ENCODE results near the gene HIPK2.
"Not testable (repeated sequence)": the region's sequence is repeated elsewhere in the genome, so short reads cannot be mapped to it uniquely, and the experiment has no call there.

The HIPK2 gene

DNA sequence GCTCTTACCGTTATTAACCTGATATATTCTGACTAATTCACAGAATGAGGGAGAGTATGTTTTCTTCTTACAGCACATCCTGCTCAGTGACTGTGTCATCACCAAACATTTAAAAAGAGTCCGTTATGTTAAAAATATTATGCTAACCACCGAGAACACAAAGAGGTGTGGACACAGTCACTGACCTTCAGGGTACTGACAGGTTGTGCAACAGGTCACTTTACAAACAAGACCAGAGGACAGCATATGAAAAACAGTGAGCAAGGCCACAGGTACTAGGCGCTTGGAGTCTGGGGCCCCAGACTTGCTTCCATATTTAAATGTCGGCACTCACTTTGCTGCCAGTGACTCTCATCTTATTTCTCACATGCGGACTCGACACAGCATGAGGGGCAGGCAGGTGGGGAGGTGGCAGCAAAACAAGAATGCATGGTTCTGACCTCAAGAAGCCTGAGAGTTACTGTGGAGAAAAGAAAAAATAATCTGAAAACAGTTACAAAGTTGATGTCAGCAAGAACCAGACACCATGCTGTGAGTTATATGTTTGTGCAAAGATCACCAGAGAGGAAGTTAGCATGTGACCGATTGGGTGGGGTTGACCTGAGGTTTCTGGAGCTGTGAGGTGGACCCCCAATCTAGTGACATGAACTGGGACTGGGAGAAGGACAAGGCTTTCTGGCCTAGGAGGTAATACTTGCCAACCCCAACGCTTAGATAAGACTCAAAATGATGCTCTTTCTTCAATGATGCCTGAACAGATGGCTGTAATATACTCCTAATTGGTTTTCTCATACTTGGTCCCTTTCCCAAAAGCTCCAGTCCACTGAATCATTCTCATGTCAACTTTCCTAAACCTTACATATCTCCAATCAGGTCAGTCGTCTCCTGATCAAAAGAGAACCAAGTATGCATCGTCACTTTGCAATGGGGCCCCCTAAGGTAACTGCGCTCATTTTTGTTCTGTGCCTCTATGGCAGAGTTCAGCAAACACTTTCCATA lies 102.4 kb downstream of the HIPK2 start:
- no peak for DNase-seq

DNA sequence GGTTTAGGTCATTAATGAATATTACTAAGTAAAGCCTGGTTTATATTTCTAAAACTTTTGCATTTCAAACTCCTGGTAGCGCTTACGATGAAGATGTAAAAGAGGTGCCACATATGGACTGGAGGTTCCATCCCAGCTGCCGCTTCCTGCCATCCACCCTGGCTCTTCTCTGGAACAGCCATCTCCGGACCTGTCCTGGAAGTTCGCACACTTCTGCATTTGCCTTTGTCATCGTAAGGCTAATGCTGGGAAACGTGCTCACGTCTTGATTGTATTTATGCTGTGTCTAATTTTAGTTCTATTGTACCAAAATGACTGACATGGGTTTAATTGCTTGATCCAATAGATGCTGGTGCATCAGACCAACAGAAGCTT lies 103.1 kb downstream of the HIPK2 start:
- DNase-seq: no peak

DNA sequence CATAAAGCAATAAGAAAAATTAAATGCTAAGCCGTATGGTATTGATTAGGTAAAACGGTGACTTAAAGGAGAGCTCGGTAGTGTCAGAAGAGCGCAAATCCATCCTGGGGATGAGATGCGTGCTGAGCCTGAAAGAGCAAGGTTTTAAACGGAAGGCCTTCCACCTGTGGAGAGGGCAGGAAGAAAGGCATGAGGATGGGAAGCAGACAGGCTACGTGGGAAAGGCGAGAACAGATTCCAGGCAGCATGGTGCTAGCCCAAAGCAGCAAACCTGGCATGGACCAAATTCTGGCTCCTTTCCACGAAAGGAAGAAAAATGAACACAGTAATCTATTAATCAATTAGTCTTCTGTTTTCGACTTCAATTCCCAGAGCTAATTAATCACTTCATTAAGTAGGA lies 103.5 kb downstream of the HIPK2 start:
- DNase-seq: no peak

DNA sequence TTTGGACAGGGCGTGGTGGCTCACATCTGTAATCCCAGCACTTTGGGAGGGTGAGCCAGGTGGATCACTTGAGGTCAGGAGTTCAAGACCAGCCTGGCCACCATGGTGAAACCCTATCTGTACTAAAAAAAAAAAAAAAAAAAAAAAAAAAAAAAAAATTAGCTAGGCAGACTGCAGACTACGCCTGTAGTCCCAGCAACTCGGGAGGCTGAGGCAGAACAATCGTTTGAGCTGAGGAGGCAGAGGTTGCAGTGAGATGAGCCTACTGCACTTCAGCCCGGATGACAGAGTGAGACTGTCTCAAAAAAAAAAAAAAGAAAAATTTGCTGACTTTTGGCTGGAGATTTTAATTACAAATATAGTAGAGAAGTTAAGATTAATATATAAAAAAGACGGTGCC lies 104.0 kb downstream of the HIPK2 start:
- no peak for DNase-seq

DNA sequence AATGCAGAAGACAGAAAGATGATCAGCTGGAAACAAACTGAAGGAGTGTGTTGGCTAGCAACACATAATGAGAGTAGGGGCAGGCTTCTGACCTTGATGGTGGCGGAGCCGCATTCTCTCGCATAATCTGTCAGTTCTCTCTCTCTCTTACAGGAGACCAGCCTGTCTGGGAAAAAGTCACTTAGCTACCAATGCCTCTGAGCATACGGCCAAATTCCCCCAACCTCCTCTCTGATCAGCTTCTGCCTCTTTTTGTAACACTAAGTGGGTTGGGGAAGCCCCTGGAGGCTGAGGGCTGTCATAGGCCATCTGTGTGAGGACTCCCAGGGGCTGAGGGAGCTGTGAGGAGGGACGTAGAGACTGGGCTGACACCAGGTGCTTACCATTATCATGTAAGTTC lies 104.6 kb downstream of the HIPK2 start:
- no peak for DNase-seq

DNA sequence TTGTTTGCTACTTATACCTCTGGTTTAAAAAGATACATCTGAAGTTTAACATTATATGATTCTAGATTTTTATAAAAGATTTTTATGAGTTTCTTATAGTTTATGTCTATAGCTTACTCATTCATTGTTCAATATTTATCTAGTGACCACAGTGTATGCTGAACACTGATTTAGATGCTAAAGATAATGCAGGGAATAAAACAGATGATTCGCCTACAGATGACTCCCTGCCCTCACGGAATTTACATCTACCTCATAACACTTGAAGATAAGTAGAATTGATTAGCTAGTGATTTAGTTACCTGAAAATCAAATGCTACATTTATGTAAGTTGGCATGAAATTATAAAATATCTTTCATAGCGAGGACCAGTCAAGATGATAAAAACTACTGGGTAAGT lies 105.8 kb downstream of the HIPK2 start:
- DNase-seq: no peak

DNA sequence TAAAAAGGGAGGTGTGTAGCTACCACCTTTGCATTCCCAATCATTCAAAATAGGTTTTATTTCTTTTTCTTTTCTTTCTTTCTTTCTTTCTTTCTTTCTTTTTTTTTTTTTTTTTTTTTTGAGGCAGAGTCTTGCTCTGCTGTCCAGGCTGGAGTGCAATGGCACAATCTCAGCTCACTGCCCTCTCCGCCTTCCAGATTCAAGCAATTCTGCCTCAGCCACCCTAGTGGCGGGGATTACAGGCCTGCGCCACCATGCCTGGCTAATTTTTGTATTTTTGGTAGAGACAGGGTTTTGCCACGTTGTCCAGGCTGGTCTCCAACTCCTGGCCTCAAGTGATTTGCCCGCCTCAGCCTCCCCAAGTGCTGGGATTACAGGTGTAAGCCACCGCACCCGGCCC lies 107.1 kb downstream of the HIPK2 start:
- DNase-seq: not testable (repeated sequence)

DNA sequence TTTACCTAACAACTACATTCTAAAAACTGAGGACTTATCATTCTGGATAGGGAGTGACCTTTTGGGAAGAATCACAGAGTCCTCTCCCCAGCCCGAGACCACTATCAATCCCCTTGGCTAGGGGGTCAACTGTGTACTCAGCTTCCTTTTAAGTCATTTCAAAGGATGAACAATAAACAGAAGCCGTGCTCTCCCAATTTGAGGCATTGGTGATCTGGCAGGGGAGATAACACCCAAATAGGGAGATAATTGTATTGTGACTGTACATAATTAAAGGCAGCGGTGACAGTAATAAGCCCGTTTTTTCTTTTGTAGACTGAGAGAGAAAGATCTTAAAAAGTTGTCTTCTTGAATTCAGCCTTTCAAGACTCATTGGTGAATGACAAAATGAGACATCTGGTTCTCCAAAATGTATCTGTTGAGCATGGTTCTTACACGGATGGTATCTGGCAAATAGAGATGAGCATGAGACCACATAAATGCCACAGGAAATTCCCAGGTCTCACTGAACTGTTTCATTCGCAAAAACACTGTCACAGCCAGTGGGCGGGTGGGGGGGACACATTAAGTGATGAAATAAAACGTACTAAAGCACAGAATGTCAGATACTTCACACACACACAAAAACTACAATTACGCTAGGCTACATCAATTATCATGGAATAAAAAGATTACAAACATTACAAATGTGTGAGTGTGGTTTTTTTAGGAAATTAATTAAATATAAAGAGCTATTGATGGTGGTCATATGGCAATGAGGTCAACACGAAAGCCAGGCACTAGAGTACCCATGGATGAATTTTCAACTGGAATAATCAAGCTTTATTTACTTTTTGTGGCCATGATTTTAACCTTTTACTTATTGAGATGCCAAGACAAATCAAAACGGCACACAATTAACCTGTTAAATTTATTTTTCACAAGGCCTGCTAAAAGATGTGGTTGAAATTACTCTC lies 108.4 kb downstream of the HIPK2 start:
- DNase-seq: peak in 1 of 51 donors; percentile 77

DNA sequence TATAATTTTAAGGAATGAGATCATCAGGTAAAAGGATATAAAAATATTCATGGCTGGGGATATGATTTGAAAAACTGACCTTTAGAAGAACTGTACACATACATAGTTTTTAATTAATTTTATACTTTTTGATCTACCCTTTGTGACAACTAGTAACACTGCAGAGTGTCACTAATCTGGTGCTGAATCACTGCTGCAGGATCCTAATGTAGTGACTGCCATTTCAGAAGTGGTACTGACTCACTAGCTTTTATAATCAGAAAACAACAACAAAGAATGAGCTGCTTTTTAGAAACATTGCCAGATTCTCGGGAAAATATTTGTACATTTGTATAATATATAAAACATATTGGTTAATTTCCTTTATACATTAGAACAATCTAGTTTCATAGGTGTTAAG lies 110.4 kb downstream of the HIPK2 start:
- DNase-seq: no peak

DNA sequence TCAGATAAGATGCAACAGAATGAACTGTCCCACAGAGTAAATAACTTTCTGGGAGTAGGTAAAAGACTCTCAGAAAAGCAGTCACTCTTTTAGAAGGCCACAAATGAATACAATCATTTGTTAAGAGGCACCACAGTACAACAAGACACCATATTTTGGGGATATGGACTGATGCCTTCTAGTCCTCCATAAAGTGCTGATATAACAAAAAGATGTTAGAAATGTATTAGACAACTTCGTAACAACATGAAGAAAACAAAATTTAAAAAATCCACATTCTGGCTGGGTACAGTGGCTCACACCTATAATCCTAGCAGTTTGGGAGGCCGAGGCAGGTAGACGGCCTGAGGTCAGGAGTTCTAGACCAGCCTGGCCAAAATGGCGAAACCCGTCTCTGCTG lies 111.3 kb downstream of the HIPK2 start:
- DNase-seq: no peak

DNA sequence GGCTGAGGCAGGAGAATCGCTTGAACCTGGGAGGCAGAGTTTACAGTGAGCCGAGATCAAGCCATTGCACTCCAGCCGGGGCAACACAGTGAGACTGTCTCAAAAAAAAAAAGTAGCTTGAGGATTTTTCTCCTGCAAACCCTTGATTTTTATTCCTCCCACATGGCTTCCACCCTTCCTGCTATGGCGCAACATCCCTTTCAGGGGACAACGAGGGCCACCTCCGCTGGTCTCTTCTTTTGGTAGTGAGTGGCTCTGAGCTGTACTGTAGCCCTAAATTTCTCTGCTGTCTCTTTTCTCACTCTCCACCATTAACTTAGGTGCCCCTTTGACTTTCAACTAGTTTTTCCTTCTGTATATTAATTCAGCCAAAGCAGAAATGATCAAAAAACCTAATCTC lies 113.4 kb downstream of the HIPK2 start:
- DNase-seq: no peak

DNA sequence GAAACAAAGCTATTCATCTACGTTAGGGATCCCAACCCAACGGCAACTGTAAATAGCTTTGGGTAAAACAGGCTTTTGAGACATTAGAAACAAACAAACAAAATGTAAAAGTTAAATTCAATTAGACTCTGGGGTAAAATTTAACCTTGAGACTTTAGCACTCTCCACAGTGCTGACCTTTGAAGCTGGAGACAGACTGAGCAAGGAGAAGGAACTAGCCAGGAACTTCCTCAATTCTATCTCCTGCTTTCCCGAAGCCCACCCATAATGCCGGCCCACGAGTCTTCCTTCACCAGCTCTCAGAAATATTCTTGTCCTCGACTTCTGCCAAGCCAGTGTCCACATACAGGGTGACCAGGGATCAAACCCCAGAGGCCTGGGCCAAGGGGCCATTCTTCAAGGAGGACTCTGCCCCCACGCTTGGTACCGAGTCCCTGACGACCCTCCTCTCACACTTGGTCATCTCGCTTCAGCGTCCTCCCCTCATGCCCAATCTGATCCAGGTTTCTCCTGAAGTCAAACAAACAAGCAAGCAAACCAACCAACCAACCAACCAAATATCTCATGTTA lies 114.1 kb downstream of the HIPK2 start:
- no peak for DNase-seq

DNA sequence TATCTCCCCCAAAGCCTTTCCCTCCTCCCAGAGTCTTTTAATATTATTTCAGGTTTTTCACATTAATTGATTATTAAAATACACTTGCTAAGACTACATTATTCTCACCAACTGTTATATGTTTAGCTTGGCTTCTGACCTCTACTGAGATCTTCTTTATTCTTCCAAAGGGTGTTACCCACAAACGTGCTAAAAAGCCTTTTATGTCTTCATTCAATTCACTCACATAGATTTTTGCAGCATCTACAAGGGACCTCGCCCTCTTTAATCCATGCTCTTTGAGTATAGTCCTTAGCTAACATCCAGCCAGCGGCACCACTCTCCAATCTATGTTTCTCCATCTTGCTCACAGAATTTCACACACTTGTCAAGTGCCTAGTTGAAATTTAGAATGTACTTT lies 115.9 kb downstream of the HIPK2 start:
- DNase-seq: no peak

DNA sequence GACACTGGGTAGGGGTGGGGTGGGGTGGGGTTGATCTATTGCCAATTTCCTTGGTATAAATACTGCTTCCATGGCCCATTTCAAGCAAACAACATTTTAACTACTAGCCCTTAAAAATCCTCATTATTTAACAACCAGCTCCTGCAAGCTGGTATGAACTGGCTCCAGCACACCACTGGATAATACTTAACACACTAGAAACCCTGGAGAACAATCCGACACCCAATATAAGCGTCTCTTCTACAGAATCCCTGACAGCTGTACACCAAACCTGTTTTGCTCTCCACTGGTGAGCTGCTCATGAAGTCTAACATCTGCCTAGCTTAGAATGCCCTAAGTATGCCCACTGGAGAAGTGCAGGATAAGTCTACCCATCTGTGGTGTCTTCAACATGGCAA lies 116.8 kb downstream of the HIPK2 start:
- no peak for DNase-seq

DNA sequence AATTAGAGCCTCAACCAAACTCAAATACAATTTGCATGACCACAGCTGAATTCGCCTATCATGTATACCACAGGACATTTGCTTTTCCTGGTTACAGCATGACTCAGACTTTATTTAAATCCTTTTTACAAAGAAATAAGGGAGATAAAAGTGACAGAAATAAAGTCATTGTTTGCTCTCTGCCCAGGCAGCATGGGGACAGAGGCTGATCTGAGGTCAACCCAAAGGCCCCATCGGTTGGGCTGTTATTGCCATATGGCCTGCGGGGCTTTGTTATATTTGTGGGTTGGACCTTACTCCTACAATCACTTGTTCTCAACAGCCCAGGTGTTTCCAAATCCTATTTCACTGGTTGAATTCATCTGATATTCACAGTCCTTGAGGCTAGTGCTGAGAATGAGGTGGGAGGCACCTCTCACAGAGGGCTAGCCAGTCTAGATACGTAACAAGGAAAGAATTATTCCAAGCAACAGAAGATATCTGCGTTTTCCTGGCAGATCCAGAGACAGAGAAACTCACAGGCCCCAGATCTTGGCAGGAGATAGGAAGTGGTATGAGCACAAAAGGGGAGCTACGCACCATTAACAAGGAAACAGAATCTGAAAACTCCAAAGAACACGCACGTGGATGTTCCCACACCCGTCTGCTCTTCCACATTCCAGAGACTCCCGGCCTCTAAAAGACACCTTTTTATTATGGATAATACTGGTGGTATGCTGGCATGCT lies 117.3 kb downstream of the HIPK2 start:
- no peak for DNase-seq

DNA sequence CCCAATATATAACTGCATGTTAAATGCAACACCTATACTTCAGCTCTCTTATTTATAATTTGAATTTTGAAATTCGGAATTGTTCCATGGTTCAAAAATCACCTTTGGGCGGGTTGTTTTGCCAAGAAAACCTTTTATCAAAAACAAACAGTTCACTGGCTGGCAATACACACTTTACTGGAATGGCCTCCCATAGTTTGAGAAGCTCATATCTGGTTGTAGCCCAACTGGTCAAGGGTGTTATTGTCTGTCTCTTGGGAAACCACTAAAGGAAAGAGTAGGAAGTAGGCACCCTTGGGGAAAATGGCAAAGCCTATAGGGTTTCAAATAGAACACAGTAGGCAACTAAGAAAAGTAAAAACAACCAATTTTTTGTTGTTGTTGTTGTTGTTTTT lies 117.9 kb downstream of the HIPK2 start:
- no peak for DNase-seq

DNA sequence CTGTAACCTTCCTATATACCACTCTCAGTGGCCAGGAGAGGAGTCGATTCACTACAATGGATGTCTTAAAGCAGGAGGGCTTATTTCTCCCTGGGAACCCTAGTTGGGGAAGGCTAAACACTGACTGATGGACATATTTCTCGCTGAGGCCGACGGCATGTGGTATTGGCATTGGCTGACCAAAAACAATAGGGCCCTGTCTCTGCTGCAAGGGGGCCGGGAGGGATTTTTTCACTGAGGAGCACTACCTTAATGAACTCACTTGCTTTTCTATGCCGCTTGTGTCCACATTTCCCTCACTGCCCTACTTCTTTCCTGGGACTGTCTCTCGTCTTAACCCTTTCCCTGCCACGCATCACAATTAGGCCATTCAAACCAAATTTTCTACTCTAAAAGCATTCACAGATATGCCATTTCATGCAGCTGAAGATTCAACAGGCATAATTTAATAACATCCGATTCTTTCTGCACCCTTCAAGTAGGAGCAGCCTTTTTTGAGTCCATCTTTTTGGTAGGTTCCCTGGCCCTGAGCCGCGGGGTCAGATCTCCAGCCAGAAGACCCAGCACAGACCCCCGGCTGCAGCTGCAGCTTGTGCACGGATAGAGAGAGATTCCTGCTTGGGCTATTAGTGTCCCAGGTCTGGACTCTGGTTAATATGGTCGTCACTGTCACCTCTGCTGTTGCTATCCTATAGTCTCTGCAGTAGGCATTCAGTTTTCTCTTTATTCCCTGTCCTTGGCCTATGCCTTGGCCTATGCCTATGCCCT lies 118.7 kb downstream of the HIPK2 start:
- peak in 23 of 51 donors; percentile 18 to 69 (median 49) for DNase-seq

DNA sequence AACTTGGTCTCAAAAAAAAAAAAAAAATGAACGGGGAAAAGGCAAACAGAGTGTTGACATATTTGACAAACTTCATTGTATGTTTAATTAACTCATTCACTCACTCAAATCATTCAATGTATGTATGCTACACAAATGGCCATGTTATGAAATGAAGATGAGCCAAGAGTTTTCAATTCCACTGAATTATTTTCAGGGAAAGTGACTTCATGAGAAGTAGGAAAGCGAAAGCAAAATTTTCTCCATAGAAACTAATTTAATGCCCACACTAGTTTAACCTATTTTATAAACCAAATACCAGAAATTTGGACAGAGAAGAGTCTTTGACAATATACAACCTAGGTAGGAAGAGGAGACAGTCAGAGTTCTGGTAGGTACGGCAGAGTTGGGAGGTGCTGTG lies 119.5 kb downstream of the HIPK2 start:
- DNase-seq: no peak

DNA sequence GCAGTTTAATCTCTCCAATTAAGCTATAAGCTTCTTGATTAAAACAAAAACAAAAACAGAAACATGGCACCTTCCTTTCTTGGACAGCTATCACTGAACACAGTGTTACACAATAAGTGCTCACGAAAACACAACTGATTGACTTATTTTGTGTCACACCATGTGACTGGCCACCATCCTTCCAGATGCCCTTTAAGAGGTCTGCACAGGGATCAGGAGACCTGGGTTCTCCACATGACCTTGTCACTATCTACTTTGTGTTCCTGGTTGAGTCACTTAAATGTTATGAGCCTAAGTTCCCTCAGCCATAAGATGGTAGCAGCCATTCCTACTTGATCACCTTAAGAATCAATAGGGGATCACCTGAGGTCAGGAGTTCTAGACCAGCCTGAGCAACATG lies 120.1 kb downstream of the HIPK2 start:
- no peak for DNase-seq

DNA sequence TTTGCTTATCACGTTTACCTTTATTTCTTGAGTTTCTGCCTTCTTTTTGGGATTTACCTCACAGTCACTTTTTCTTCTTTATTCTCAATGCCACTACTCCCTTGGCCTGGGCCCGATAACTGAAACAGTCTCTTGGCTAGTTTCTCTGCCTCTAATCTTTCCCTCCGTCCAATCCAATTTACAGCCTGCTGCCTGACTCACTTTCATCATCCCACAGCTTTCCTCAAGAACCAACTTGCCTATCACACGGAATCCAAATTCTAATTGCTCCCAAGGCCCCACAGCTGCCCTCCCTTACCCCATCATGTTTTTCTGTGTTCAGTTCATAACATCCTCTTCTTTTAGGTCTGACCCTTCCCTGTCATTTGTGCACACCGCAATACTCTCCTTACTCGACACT lies 121.4 kb downstream of the HIPK2 start:
- no peak for DNase-seq

DNA sequence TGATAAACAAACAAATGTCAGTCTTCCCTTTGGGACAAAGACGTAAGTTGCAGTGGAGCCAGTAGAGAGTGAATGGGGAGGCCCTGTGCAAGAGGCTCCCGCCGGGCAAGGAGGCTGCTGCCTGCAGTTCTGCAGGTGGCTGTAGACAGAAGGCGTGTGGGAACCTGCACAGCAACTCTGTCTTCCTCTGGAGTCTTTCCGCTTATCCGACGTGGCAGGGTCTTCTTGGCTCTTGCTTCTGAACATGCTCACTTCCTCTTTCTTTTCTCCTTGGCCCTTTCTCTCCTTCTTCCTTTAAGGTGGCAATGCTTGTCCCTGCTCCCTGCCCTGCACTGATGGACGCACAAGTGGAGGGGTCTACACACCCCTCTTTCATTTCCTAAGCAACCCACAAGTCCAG lies 122.5 kb downstream of the HIPK2 start:
- DNase-seq: peak in 1 of 51 donors; percentile 29

All from hypothalamus (tissue), 51 donors.